ENCODE data around the gene IFI27L2.

IFI27L2 gene

DNA sequence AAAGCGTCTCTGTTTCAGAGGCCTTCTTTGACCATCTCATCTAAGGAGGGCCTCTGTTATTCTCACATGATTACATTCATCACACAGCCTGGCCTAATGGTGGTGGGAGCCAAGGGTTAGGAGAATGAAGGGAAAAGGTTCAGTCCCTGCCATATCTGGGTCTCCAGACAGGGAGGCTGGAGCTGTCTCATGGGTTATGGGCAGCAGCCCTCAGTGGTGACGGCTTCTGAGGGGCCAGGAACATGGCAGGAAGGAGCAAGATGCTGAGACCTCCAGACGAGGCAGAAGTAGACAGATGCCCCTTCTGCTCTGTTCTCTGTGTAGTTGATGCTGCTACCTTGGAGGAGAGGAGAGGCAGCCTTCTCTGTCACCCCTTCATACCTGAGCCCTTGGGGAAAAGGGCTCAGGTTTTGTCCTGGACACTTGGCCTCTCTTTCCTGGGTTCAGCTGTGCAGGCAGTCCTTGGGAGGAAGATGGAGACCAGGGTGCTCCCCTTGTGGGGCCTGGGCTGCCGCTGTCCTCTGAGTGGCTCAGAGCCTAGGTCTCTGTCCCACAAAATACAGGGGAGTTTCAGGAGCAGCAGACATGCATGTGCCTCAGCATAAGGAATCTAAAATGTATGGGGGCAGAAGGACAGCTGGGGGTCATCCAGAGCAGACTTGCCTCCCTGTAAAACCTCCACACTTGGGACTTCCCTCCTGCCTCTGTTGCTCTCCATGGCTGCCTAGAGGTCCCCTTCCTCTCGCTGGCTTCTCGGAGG, 3.6 kb downstream of the IFI27L2 start:
- no peaks in the 10 kb centered on the region for H3K4me1 ChIP-seq (ENCODE audit: control insufficient read depth, low read depth, low read length)
- H2BK15ac ChIP-seq (replicated peaks; ENCODE audit: low read depth), result no peak overlapping the region
- H2BK120ac ChIP-seq (ENCODE audit: low read depth, low read length), result no peak overlapping the region
- H4K8ac ChIP-seq (ENCODE audit: low read depth, low read length), result no peak overlapping the region
- no peak for DNase-seq
- no peak overlapping the region for H3K18ac ChIP-seq (ENCODE audit: low read length)
- no peak overlapping the region for H2AK5ac ChIP-seq (ENCODE audit: low read length)
- no peaks in the 10 kb centered on the region for H3K79me2 ChIP-seq (ENCODE audit: control insufficient read depth, insufficient read depth, low read length)
- no peaks in the 10 kb centered on the region for H3K36me3 ChIP-seq (ENCODE audit: control insufficient read depth, insufficient read depth, low read length)
- no peak overlapping the region for H3K4ac ChIP-seq (ENCODE audit: low read depth, low read length)
- H3K9ac ChIP-seq (ENCODE audit: low read length), result no peak overlapping the region
- no peak overlapping the region for H3K23ac ChIP-seq (ENCODE audit: low read length)
- no peaks in the 10 kb centered on the region for H3K27me3 ChIP-seq (ENCODE audit: insufficient read depth, low read length, poor library complexity)
- H4K5ac ChIP-seq (ENCODE audit: low read length), result no peak overlapping the region
- no peak overlapping the region for H3K4me3 ChIP-seq (ENCODE audit: low read length)
- WGBS (ENCODE audit: extremely low coverage, insufficient coverage, low lambda C conversion rate), result no CpG with 5 or more reads among the region's 6 CpGs
- no peaks in the 10 kb centered on the region for H3K79me1 ChIP-seq (ENCODE audit: low read length)
- H3K56ac ChIP-seq (ENCODE audit: low read length), result no peak overlapping the region
- H3K4me2 ChIP-seq (ENCODE audit: low read length), result no peak overlapping the region
- no peak overlapping the region for H3K27ac ChIP-seq (ENCODE audit: low read depth, low read length)
- no peak overlapping the region for H2BK5ac ChIP-seq (ENCODE audit: low read length)

DNA sequence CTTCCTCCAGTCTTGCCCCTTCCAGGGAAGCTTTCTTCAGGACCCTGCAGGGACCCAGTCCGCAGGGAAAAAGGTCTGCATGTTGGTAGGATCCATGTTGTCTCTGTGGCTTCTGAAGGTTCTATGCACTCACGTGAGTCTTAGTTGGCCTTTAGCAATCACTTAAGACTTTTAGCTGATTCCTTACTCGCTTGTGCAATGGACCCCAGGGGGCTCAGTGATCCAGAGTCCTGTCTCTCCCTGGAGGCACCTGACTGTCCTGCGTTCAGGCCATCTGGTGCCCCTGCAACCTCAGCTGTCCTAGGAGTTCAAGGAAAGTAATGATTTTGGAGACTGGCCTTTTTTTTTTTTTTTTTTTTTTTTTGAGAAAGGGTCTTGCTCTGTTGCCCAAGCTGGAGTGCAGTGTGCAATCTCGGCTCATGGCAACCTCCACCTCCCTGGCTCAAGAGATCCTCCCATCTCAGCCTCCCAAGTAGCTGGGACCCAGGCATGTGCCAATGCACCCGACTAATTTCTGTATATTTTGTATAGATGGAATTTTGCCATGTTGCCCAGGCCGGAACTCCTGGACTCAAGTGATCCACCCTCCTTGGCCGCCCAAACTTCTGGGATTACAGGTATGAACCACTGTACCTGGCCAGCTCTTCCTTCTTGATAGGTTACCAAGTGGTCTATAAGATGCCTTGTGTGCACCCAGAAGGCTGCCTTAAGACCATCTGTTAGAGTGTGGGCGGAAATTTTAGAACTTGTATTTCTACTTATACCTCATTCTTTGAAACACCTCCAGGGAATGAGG, 4.6 kb downstream of the IFI27L2 start:
- Histone ChIP-seq H3K36me3 (ENCODE audit: control insufficient read depth, insufficient read depth, low read length) (no peaks in the 10 kb centered on the region), H3K4ac (ENCODE audit: low read depth, low read length) (no peak overlapping the region), H4K8ac (ENCODE audit: low read depth, low read length) (no peak overlapping the region), H2BK5ac (ENCODE audit: low read length) (no peak overlapping the region), H3K79me2 (ENCODE audit: control insufficient read depth, insufficient read depth, low read length) (no peaks in the 10 kb centered on the region), H2BK15ac (replicated peaks; ENCODE audit: low read depth) (no peak overlapping the region), H2BK120ac (ENCODE audit: low read depth, low read length) (no peak overlapping the region), H3K27ac (ENCODE audit: low read depth, low read length) (no peak overlapping the region), H3K27me3 (ENCODE audit: insufficient read depth, low read length, poor library complexity) (no peaks in the 10 kb centered on the region), H3K79me1 (ENCODE audit: low read length) (no peaks in the 10 kb centered on the region), H3K9ac (ENCODE audit: low read length) (no peak overlapping the region), H3K56ac (ENCODE audit: low read length) (no peak overlapping the region), H3K4me1 (ENCODE audit: control insufficient read depth, low read depth, low read length) (no peaks in the 10 kb centered on the region), H3K18ac (ENCODE audit: low read length) (no peak overlapping the region), H4K5ac (ENCODE audit: low read length) (no peak overlapping the region), H3K23ac (ENCODE audit: low read length) (no peak overlapping the region), H3K4me2 (ENCODE audit: low read length) (no peak overlapping the region), H3K4me3 (ENCODE audit: low read length) (no peak overlapping the region), H2AK5ac (ENCODE audit: low read length) (no peak overlapping the region)
- no CpG with 5 or more reads among the region's 9 CpGs for WGBS (ENCODE audit: extremely low coverage, insufficient coverage, low lambda C conversion rate)
- no peak for DNase-seq

DNA sequence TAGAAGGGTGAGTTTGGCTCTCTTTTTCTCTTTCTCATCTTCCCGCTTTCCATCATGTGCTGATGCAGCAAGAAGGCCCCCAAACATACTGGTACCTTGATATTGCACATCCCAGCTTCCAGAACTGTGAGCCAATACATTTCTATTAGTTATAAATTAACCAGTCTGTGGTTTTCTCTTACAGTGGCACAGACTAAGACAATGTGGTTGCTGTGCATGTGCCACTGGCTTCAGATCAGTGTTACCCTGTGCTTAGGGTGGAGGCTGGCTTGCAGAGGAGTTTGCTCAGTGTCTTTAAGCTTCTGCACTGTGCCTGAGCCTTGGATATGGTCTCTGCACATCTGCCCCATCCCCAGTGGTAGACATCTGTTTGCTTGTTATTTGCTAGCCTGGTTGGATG, 5.5 kb downstream of the IFI27L2 start:
- Histone ChIP-seq H3K9ac (ENCODE audit: low read length) (no peak overlapping the region), H4K8ac (ENCODE audit: low read depth, low read length) (no peak overlapping the region), H3K56ac (ENCODE audit: low read length) (no peak overlapping the region), H3K27me3 (ENCODE audit: insufficient read depth, low read length, poor library complexity) (no peaks in the 10 kb centered on the region), H2BK5ac (ENCODE audit: low read length) (no peak overlapping the region), H3K27ac (ENCODE audit: low read depth, low read length) (no peak overlapping the region), H3K4ac (ENCODE audit: low read depth, low read length) (no peak overlapping the region), H2BK120ac (ENCODE audit: low read depth, low read length) (no peak overlapping the region), H3K18ac (ENCODE audit: low read length) (no peak overlapping the region), H3K4me2 (ENCODE audit: low read length) (no peak overlapping the region), H3K23ac (ENCODE audit: low read length) (no peak overlapping the region), H3K4me1 (ENCODE audit: control insufficient read depth, low read depth, low read length) (no peaks in the 10 kb centered on the region), H2AK5ac (ENCODE audit: low read length) (no peak overlapping the region), H2BK15ac (replicated peaks; ENCODE audit: low read depth) (no peak overlapping the region), H3K79me1 (ENCODE audit: low read length) (no peaks in the 10 kb centered on the region), H4K5ac (ENCODE audit: low read length) (no peak overlapping the region), H3K4me3 (ENCODE audit: low read length) (no peak overlapping the region), H3K79me2 (ENCODE audit: control insufficient read depth, insufficient read depth, low read length) (no peaks in the 10 kb centered on the region), H3K36me3 (ENCODE audit: control insufficient read depth, insufficient read depth, low read length) (no peaks in the 10 kb centered on the region)
- WGBS (ENCODE audit: extremely low coverage, insufficient coverage, low lambda C conversion rate), result no CpG with 5 or more reads among the region's 1 CpG
- DNase-seq, result no peak

DNA sequence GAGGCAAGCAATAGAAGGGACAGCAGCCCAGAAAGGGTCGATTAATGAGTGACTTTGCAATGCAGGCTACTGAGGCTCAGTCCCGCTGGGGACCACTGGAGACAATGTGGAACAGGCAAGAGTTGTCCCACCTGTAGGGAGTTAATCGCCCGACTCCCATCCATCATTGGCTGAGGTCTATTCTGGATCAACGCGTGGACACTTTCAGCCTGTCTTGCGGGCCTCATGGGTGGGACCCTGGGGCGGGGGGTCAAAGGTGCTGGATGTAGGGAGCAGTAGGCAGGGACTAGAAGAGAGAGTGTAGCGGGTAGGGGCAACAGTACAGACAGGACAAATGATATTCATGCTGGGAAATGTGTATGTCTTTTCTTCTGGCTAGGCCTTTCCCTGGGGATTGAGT, 6.1 kb downstream of the IFI27L2 start:
- Histone ChIP-seq H3K56ac (ENCODE audit: low read length) (no peak overlapping the region), H3K4ac (ENCODE audit: low read depth, low read length) (no peak overlapping the region), H3K27ac (ENCODE audit: low read depth, low read length) (no peak overlapping the region), H3K4me3 (ENCODE audit: low read length) (no peak overlapping the region), H2BK5ac (ENCODE audit: low read length) (no peak overlapping the region), H2AK5ac (ENCODE audit: low read length) (no peak overlapping the region), H3K4me1 (ENCODE audit: control insufficient read depth, low read depth, low read length) (no peaks in the 10 kb centered on the region), H4K8ac (ENCODE audit: low read depth, low read length) (no peak overlapping the region), H3K18ac (ENCODE audit: low read length) (no peak overlapping the region), H3K79me2 (ENCODE audit: control insufficient read depth, insufficient read depth, low read length) (no peaks in the 10 kb centered on the region), H3K9ac (ENCODE audit: low read length) (no peak overlapping the region), H4K5ac (ENCODE audit: low read length) (no peak overlapping the region), H2BK120ac (ENCODE audit: low read depth, low read length) (no peak overlapping the region), H3K27me3 (ENCODE audit: insufficient read depth, low read length, poor library complexity) (no peaks in the 10 kb centered on the region), H2BK15ac (replicated peaks; ENCODE audit: low read depth) (no peak overlapping the region), H3K4me2 (ENCODE audit: low read length) (no peak overlapping the region), H3K36me3 (ENCODE audit: control insufficient read depth, insufficient read depth, low read length) (no peaks in the 10 kb centered on the region), H3K23ac (ENCODE audit: low read length) (no peak overlapping the region), H3K79me1 (ENCODE audit: low read length) (no peaks in the 10 kb centered on the region)
- DNase-seq, result no peak
- no CpG with 5 or more reads among the region's 9 CpGs for WGBS (ENCODE audit: extremely low coverage, insufficient coverage, low lambda C conversion rate)

DNA sequence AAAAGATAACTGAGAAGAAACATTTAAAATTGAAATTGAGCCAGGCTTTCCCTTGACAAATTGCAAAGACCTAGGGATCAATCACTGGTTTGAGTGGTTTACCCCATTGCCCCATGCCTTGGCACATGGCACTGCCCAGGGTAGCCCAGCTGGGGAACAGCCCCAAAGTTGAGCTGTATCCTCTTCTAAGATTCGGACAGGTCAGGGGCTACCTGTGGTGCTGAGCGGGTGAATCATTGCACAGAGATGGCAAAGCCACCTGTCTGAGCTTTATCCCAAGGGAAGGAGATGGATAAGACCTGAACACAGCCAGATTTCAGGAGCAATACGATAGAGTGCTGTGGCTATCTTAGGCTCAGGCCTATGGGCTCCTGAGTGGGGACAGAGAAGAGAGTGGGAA, 7.0 kb downstream of the IFI27L2 start:
- H3K23ac ChIP-seq (ENCODE audit: low read length), result no peak overlapping the region
- H2AK5ac ChIP-seq (ENCODE audit: low read length), result no peak overlapping the region
- no peak overlapping the region for H3K4me2 ChIP-seq (ENCODE audit: low read length)
- H3K79me1 ChIP-seq (ENCODE audit: low read length), result no peaks in the 10 kb centered on the region
- H4K8ac ChIP-seq (ENCODE audit: low read depth, low read length), result no peak overlapping the region
- H3K27ac ChIP-seq (ENCODE audit: low read depth, low read length), result no peak overlapping the region
- H2BK15ac ChIP-seq (replicated peaks; ENCODE audit: low read depth), result no peak overlapping the region
- H3K4me3 ChIP-seq (ENCODE audit: low read length), result no peak overlapping the region
- H4K5ac ChIP-seq (ENCODE audit: low read length), result no peak overlapping the region
- no peak for DNase-seq
- no peaks in the 10 kb centered on the region for H3K4me1 ChIP-seq (ENCODE audit: control insufficient read depth, low read depth, low read length)
- H3K27me3 ChIP-seq (ENCODE audit: insufficient read depth, low read length, poor library complexity), result no peaks in the 10 kb centered on the region
- H3K9ac ChIP-seq (ENCODE audit: low read length), result no peak overlapping the region
- no peak overlapping the region for H2BK120ac ChIP-seq (ENCODE audit: low read depth, low read length)
- H3K4ac ChIP-seq (ENCODE audit: low read depth, low read length), result no peak overlapping the region
- H2BK5ac ChIP-seq (ENCODE audit: low read length), result no peak overlapping the region
- H3K36me3 ChIP-seq (ENCODE audit: control insufficient read depth, insufficient read depth, low read length), result no peaks in the 10 kb centered on the region
- no peak overlapping the region for H3K18ac ChIP-seq (ENCODE audit: low read length)
- WGBS (ENCODE audit: extremely low coverage, insufficient coverage, low lambda C conversion rate), result no CpG with 5 or more reads among the region's 3 CpGs
- no peak overlapping the region for H3K56ac ChIP-seq (ENCODE audit: low read length)
- H3K79me2 ChIP-seq (ENCODE audit: control insufficient read depth, insufficient read depth, low read length), result no peaks in the 10 kb centered on the region

Measured in mesendoderm (in vitro differentiated cells).